Kidney tubule cell (primary cell): ENCODE results near the gene MBD1.
"Not testable (repeated sequence)": the region's sequence is repeated elsewhere in the genome, so short reads cannot be mapped to it uniquely, and the experiment has no call there.

Experiments
- DNase-seq: peaks from one replicate; pipeline ENCODE4 v3.0.0-alpha.2; 2018; ENCODE audit warnings: low spot score

MBD1 gene

GRCh38 chr18:50273203-50274043 lies 7.9 kb downstream of the MBD1 start:
- no peak for DNase-seq

- no peak for DNase-seq
Measured at GRCh38 chr18:50272568-50272967, 8.8 kb downstream of the MBD1 start.

- DNase-seq, result peak; percentile 77
Measured at GRCh38 chr18:50268022-50268747, 13.1 kb downstream of the MBD1 start.

GRCh38 chr18:50266248-50266704 lies 15.0 kb downstream of the MBD1 start, which contains the start of gene CFAP53:
CFAP53 (minus strand) TSS chr18:50266495; CDS start chr18:50266404, 91 bp downstream.
- DNase-seq, result peak; percentile 90

GRCh38 chr18:50262977-50263376 lies 18.3 kb downstream of the MBD1 start:
- no peak for DNase-seq

GRCh38 chr18:50250935-50251334 lies 30.4 kb downstream of the MBD1 start:
- DNase-seq, result no peak

GRCh38 chr18:50249576-50249975 lies 31.7 kb downstream of the MBD1 start:
- DNase-seq, result no peak

- DNase-seq, result no peak
Measured at GRCh38 chr18:50247561-50247960, 33.8 kb downstream of the MBD1 start.

GRCh38 chr18:50241768-50242167 lies 39.6 kb downstream of the MBD1 start:
- not testable (repeated sequence) for DNase-seq

GRCh38 chr18:50240080-50240563 lies 41.2 kb downstream of the MBD1 start:
- peak; percentile 82 for DNase-seq

- DNase-seq, result no peak
Measured at GRCh38 chr18:50232419-50232818, 48.9 kb downstream of the MBD1 start.

- peak; percentile 77 for DNase-seq
Measured at GRCh38 chr18:50231621-50232020, 49.7 kb downstream of the MBD1 start.

- not testable (repeated sequence) for DNase-seq
Measured at GRCh38 chr18:50220249-50220648, 61.1 kb downstream of the MBD1 start.
